ENCODE results near the gene ASB5. TPM values are rescaled to one million over a fixed set of nuclear protein-coding genes. Genes with fewer than 3 reads are reported as not detected.

Gene ASB5
- total and polyA plus RNA-seq, 2 donors (not counting 1 experiment from before 2014, with no cell fraction given): not detected

DNA sequence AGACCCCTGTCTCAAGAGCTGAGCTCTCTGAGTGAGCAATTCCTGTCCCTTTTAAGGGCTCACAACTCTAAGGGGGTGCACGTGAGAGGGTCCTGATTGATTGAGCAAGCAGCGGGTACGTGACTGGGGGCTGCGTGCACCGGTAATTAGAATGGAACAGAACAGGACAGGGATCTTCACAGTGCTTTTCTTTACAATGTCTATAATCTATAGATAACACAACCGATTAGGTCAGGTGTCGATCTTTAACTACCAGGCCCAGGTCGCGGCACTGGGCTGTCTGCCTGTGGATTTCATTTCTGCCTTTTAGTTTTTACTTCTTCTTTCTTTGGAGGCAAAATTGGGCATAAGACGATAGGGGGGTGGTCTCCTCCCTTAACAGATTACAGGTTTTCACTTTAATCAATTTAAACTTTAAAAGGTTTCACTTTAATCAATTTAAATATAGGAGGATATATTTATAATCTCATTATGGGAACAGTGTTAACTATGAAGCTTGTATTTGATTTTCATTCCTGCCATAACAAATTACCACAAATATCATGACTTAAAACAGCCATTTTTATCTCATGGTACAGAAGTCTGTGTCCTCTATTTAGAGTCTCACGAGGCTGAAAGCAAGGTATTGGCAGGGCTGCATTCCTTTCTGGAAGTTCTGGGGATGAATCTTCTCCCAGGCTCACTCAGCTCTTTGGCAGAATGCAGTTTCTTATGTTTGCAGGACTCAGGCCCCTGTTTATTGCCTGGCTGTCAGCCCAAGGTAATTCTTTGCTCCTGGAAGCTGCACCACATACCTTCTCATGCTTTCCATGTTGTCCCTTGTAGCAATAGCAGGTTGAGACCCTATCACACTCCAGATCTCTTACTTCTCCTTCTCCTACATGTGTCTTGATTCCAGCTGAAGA lies 78.9 kb downstream of the ASB5 start:
- no peak overlapping the region for H3K4me2 ChIP-seq (replicated peaks; ENCODE audit: low read depth, low read length, poor library complexity, severe bottlenecking)
- Mint-ChIP-seq H3K9me3 (ENCODE audit: insufficient read depth) (no peaks in the 10 kb centered on the region), H3K27me3 (peaks cover 48% of the 10 kb centered on the region), H3K27ac (no peak overlapping the region), H3K4me3 (no peak overlapping the region), H3K4me1 (peaks cover 2% of the 10 kb centered on the region)
- ATAC-seq (ENCODE audit: low read depth): no peak
- no peak overlapping the region for H2AFZ ChIP-seq (ENCODE audit: insufficient read depth, low read depth, low read length, poor library complexity, severe bottlenecking)
- no peaks in the 10 kb centered on the region for H4K20me1 ChIP-seq (ENCODE audit: control insufficient read depth, insufficient read depth, low read length, poor library complexity, severe bottlenecking)
- no peak overlapping the region for H3K4me3 ChIP-seq (ENCODE audit: control extremely low read depth in 1 of 5, extremely low read depth in 1 of 5, insufficient read depth in 1 of 5, low read depth in 2 of 5, low read length in 4 of 5)
- no peaks in the 10 kb centered on the region for H3K79me2 ChIP-seq (ENCODE audit: control insufficient read depth, insufficient read depth, low read length)
- H3K9me3 ChIP-seq (ENCODE audit: control extremely low read depth in 1 of 3, control insufficient read depth in 2 of 3, insufficient read depth in 1 of 3, low read length in 2 of 3): no peaks in the 10 kb centered on the region
- H3K27ac ChIP-seq (ENCODE audit: low read length in 2 of 2): no peak overlapping the region
- WGBS (ENCODE audit: insufficient coverage): 88% methylated on average over 1 of the region's 11 CpGs
- CTCF ChIA-PET: no interaction called here
- H3K9ac ChIP-seq (ENCODE audit: low read length): no peak overlapping the region
- intact Hi-C loops (cut with micrococcal nuclease): no loop called here
- H3K4me1 ChIP-seq (ENCODE audit: control insufficient read depth in 2 of 2, insufficient read depth in 2 of 2, low read length in 2 of 2): peaks cover 4% of the 10 kb centered on the region in 2 donors
- H3K36me3 ChIP-seq (replicated peaks in 1 of 2; ENCODE audit: control extremely low read depth in 1 of 2, control insufficient read depth in 1 of 2, extremely low read depth in 1 of 2, insufficient read depth in 2 of 2, low read length in 1 of 2): no peaks in the 10 kb centered on the region
- POLR2A ChIA-PET: no interaction called here
- TF ChIP-seq EZH2 (IDR thresholded peaks at IDR 0.05; ENCODE audit: borderline replicate concordance, insufficient read depth, low read depth, low read length, poor library complexity, severe bottlenecking): no peak
- TF ChIP-seq, protein P1, sequence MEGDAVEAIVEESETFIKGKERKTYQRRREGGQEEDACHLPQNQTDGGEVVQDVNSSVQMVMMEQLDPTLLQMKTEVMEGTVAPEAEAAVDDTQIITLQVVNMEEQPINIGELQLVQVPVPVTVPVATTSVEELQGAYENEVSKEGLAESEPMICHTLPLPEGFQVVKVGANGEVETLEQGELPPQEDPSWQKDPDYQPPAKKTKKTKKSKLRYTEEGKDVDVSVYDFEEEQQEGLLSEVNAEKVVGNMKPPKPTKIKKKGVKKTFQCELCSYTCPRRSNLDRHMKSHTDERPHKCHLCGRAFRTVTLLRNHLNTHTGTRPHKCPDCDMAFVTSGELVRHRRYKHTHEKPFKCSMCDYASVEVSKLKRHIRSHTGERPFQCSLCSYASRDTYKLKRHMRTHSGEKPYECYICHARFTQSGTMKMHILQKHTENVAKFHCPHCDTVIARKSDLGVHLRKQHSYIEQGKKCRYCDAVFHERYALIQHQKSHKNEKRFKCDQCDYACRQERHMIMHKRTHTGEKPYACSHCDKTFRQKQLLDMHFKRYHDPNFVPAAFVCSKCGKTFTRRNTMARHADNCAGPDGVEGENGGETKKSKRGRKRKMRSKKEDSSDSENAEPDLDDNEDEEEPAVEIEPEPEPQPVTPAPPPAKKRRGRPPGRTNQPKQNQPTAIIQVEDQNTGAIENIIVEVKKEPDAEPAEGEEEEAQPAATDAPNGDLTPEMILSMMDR (IDR thresholded peaks at IDR 0.05): no peak
- no peak for DNase-seq
- peaks cover 0 to 20% (median 16%) of the 10 kb centered on the region in 4 experiments for H3K27me3 ChIP-seq (replicated peaks in 1 of 4; ENCODE audit: control extremely low read depth in 1 of 4, control insufficient read depth in 3 of 4, insufficient read depth in 4 of 4, low read length in 3 of 4)

GRCh38 chr4:176188654-176189053 lies 80.4 kb downstream of the ASB5 start:
- Histone ChIP-seq H3K9me3 (ENCODE audit: control extremely low read depth in 1 of 3, control insufficient read depth in 2 of 3, insufficient read depth in 1 of 3, low read length in 2 of 3) (no peaks in the 10 kb centered on the region), H4K20me1 (ENCODE audit: control insufficient read depth, insufficient read depth, low read length, poor library complexity, severe bottlenecking) (no peaks in the 10 kb centered on the region), H3K4me2 (replicated peaks; ENCODE audit: low read depth, low read length, poor library complexity, severe bottlenecking) (no peak overlapping the region), H3K4me1 (ENCODE audit: control insufficient read depth in 2 of 2, insufficient read depth in 2 of 2, low read length in 2 of 2) (no peaks in the 10 kb centered on the region), H2AFZ (ENCODE audit: insufficient read depth, low read depth, low read length, poor library complexity, severe bottlenecking) (no peak overlapping the region), H3K36me3 (replicated peaks in 1 of 2; ENCODE audit: control extremely low read depth in 1 of 2, control insufficient read depth in 1 of 2, extremely low read depth in 1 of 2, insufficient read depth in 2 of 2, low read length in 1 of 2) (no peaks in the 10 kb centered on the region), H3K9ac (ENCODE audit: low read length) (no peak overlapping the region), H3K79me2 (ENCODE audit: control insufficient read depth, insufficient read depth, low read length) (no peaks in the 10 kb centered on the region), H3K27ac (ENCODE audit: low read length in 2 of 2) (no peak overlapping the region), H3K27me3 (replicated peaks in 1 of 4; ENCODE audit: control extremely low read depth in 1 of 4, control insufficient read depth in 3 of 4, insufficient read depth in 4 of 4, low read length in 3 of 4) (peaks cover 0 to 15% (median 13%) of the 10 kb centered on the region in 4 experiments), H3K4me3 (ENCODE audit: control extremely low read depth in 1 of 5, extremely low read depth in 1 of 5, insufficient read depth in 1 of 5, low read depth in 2 of 5, low read length in 4 of 5) (no peak overlapping the region)
- TF ChIP-seq, protein P1 (IDR thresholded peaks at IDR 0.05): no peak
- TF ChIP-seq EZH2 (IDR thresholded peaks at IDR 0.05; ENCODE audit: borderline replicate concordance, insufficient read depth, low read depth, low read length, poor library complexity, severe bottlenecking): no peak
- Mint-ChIP-seq H3K4me1 (no peaks in the 10 kb centered on the region), H3K4me3 (no peak overlapping the region), H3K9me3 (ENCODE audit: insufficient read depth) (no peaks in the 10 kb centered on the region), H3K27me3 (peaks cover 49% of the 10 kb centered on the region), H3K27ac (no peak overlapping the region)
- no peak for ATAC-seq (ENCODE audit: low read depth)
- no peak for DNase-seq
- ChIA-PET CTCF (no interaction called here), POLR2A (no interaction called here)
- intact Hi-C loops (cut with micrococcal nuclease): no loop called here
